HG02623 (cell line): ENCODE measurements around the gene ADAMTS2.

Experiments used
- ATAC-seq: cut with Tn5 transposase; IDR thresholded peaks from one replicate; pipeline ENCODE4 v1.9.1; 2021; ENCODE audit warnings: moderate library complexity; ENCODE audit not compliant: unreplicated experiment

Gene ADAMTS2

DNA sequence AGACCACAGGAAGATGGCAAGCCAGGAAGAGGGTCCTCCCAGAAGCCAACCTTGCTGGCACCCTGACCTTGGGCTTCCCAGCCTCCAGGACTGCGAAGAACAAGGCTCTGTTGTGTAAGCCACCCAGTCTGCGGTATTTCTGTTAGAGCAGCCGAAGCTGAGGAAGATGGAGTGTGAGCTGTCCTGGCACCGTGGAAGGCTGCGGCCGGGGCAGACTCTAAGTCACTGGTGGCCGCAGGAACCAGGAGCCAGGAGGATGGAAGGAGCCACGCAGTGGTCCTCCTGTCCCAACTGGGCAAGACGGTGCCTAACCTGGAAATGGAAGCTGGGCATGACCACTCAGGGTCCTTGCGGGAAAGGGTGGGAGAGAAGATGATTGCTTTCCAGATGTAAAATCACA lies 196.0 kb downstream of the ADAMTS2 start:
- ATAC-seq, result no peak

DNA sequence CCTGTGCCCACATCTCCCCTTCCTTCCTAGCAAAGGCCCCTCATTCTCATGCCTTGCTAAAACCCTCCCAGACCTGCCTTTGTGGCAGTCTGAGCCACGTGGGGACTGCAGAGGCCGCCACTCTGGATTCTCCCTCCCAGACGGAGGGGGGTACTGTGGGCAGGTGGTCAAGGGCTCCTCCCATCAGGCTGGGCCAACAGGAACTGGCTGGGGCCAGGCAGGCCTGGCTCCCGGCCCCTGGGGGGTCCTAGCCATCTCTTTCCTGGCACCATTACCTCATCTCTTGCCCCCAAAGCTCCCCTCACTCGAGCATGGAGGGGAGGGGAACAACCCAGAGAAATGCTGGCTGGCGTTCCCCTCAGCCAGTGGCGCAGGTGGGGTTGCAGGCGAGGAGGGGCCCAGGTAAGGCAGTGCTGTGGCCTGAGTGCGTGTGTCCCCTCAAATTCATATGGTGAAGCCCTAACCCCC lies 196.5 kb downstream of the ADAMTS2 start:
- no peak for ATAC-seq

- no peak for ATAC-seq
These were observed 197.1 kb downstream of the ADAMTS2 start for GRCh38 chr5:179147991-179148702.

GRCh38 chr5:179146277-179146676 lies 199.0 kb downstream of the ADAMTS2 start:
- no peak for ATAC-seq

GRCh38 chr5:179143446-179143845 lies 201.8 kb downstream of the ADAMTS2 start:
- ATAC-seq, result no peak

- ATAC-seq, result no peak
These were observed 202.6 kb downstream of the ADAMTS2 start for GRCh38 chr5:179142434-179143198.

- ATAC-seq, result no peak
These were observed 203.4 kb downstream of the ADAMTS2 start for GRCh38 chr5:179141867-179142266.

DNA sequence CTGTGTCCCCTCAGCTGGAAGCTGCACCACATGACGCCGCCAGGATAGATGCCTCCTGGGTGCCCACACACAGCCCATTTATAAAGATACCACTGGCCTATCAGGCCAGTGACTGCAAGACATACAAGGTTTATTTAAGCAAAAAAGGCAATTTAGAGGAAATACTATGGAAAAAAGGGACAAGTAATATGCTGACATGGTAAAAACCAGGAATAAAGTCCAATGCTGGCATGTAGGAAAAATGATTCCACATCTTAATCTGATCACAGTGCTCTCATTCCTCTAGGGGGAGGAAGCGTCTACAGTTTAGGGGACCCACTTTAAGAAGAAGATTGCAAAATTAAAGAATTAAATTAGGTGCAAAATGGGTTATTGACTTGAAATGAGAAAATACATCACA lies 205.0 kb downstream of the ADAMTS2 start:
- ATAC-seq, result no peak

DNA sequence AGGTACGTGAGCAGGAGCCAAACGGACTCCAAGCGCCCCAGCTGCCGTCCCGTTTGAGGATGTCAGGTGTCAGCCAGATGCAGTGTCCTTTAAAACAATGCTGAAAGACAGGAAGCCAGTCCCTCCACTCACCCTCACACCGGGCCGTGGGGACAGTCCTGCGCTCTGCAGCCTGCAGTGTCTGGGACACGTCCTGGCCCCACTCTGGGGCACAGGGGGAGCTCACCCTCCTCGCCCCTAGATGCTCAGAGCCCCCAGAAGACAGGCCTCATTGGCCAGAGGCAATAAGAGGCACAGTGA lies 205.4 kb downstream of the ADAMTS2 start:
- ATAC-seq, result no peak

DNA sequence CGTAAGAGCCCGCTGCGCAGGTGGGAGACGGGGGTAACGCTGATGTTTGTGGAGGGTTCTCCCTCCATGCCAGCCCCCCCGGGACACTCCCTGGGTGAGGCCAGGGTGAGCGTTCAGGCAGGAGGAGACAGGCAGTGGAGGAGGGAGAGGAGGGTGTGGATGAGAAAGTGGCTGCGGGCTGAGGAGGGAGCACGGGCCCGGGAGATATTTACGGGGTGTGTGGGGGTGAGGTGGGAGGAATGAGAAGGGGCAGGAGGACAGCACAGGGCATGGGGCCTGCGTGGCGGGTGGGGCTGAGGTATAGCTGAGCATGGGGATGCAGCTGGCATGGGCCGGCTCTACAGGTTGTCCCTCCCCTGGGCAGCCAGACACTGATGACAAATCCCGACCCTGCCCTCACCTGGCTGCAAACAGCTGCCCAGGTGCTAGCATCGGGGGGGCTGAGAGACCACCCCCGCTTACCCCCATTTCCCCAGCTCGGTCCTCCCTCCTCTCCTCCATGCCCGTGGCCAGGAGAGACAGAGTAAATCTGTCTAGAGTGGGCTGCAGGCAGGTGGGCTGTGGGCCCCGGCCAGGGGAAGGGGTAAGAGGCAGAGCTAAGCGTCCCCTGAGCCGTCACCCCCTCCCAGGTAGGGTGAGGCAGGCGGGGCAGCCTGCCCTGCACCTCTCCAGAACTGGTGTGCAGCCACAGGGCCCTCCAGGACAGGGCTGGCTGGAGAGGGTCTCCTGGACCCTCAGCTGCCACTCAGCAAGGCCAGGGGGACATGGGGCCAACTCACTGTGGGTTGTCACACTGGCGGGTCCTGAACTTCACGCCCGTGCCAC lies 205.9 kb downstream of the ADAMTS2 start:
- ATAC-seq, result no peak

DNA sequence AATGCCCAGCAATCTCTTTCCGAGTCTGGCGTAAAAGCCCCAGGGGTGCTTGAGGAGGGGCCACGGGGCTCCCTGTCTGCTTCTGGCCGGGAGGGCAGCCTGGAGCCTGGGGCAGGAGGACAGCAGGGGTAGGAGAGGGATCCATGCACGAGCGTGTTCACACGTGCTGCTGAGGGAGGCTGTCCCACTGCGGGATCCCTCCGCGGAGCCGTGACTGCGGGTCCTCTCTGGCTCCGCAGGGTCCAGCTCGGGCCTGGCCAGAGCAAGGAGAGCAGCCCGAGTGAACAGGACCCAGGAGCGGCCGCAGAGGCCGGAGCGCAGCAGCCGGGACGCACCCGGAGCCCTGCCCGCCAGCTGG lies 206.7 kb downstream of the ADAMTS2 start:
- no peak for ATAC-seq

- no peak for ATAC-seq
These were observed 207.4 kb downstream of the ADAMTS2 start for GRCh38 chr5:179137643-179138567.

GRCh38 chr5:179137016-179137642 lies 208.1 kb downstream of the ADAMTS2 start:
- no peak for ATAC-seq

- ATAC-seq, result no peak
These were observed 209.6 kb downstream of the ADAMTS2 start for GRCh38 chr5:179135441-179136215.

- ATAC-seq, result no peak
These were observed 210.3 kb downstream of the ADAMTS2 start for GRCh38 chr5:179135006-179135405.

DNA sequence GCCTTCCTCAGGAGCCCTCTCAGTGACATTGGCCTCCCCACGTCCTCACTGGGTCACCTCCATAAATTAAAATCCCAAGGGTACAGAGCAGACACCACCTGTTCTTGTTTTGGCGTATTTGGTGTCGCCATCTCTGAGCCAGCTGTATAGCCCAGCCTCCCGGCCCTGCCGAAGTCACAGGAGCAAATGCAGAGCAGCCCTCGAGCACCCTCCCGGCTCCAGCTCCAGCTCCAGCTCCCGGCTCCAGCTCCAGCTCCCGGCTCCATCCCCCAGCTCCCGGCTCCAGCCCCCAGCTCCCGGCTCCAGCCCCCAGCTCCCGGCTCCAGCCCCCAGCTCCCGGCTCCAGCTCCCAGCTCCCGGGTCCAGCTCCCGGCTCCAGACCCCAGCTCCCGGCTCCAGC lies 210.8 kb downstream of the ADAMTS2 start:
- ATAC-seq, result no peak

- ATAC-seq, result no peak
These were observed 212.5 kb downstream of the ADAMTS2 start for GRCh38 chr5:179132586-179133355.

- no peak for ATAC-seq
These were observed 213.2 kb downstream of the ADAMTS2 start for GRCh38 chr5:179131886-179132585.
